HG03064 (cell line): ENCODE data around the gene LRMDA.
"Not testable (repeated sequence)": the region's sequence is repeated elsewhere in the genome, so short reads cannot be mapped to it uniquely, and the experiment has no call there.

Source experiments
- ATAC-seq: cut with Tn5 transposase; IDR thresholded peaks from one replicate; pipeline ENCODE4 v1.9.1; 2021; ENCODE audit warnings: low read depth; ENCODE audit not compliant: unreplicated experiment

LRMDA gene

DNA sequence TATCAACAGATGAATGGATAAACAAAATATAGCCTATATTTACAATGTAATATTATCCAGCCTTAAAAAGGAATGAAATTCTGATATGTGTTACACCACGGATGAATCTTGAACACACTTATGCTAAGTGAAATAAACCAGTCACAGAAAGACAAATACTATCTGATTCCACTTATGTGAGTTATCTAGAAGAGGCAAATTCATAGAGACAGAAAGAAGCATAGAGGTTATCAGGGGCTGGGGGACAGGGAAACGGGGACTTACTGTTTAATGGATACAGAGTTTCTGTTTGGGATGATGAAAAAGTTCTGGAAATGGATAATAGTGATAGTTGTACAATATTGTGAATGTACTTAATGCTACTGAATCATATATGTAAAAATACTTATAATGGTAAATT, 329.9 kb downstream of the LRMDA start:
- no peak for ATAC-seq

DNA sequence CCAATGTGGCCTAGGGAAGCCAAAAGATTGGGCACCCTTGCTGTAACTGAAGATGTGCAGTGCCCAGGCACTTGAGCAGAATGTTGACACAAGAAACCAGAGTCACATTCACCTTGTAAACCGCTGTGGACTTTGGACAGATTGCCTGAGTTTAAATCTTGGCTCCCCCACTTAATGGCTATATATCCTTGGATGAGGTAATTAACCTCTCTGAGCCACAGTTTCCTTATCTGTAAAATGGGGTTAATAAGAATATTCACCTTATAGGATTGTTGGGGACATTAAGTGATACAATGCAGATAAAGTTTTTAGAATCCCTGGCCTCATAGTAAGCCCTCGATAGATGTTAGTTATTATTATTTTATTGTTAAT, 331.0 kb downstream of the LRMDA start:
- no peak for ATAC-seq

DNA sequence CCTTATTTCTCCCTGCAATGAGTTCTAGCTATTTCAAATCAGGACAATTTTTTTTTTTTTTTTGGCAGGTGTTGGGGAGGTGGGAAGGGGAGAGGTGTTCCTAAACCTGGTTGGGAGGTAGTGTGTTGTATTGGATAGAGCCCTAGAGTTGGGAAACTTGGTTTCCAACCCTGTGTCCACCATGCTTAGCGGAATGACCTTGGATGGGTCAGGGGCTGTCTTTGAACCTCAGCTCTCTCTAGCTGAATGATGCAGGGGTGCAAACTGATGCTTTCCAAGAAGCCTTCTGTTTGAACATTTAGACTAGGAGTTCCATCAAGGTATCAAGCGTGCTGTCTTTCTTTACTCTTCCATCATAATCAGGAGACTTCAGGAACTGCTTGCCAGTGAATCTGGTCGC, 332.2 kb downstream of the LRMDA start:
- no peak for ATAC-seq

DNA sequence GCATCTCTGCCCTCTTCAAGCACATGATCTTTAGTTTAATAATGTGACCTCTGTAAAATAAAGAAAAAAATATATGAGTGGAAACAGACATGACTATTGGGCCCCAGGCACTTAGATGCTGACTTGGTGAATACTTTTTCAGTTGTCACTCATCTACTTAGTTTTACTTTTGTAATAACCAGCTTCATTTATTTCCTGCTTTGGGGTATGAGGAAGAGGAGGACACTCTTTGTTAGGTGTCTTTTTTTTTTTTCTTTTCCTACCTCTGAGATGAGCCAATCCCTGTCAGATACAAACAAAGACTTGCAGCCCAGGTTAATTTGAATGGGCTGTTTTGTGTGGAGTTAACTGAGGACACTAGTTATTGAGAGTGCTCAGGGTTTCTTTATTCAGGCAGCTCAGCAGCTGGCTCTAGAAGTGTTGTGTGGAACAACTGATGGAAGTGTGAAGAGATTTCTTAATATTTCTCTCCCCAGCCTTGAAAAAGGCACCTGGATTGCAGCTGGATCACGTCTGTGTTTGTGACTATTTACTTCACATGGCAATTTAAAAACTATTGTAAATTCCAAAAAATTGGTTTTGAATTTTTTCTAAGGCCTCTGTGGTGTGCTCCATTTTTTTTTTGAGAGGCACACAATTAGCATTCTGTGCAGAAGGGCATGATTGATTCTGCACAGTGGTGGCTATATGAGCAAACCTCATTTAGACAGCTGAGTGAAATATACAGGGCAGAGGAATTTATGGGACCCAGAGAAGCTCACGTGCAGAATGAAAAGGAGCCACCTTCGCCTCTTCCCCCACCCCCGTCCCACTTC, 333.8 kb downstream of the LRMDA start:
- ATAC-seq: no peak

DNA sequence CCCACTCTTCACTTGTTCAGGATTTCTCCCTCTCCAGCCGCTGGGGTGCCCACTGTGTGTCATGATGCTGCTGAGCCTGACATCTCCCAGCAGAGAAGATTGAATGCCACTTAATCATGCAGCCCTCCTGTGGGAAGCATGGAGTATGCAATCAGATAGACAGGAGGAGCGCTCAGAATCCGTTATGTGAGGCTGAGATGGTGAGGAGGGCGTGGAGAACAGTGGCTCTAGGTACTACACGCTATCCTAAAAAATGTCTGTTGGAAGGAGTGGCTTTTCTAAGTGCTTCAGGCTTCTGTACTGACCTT, 334.3 kb downstream of the LRMDA start:
- no peak for ATAC-seq

DNA sequence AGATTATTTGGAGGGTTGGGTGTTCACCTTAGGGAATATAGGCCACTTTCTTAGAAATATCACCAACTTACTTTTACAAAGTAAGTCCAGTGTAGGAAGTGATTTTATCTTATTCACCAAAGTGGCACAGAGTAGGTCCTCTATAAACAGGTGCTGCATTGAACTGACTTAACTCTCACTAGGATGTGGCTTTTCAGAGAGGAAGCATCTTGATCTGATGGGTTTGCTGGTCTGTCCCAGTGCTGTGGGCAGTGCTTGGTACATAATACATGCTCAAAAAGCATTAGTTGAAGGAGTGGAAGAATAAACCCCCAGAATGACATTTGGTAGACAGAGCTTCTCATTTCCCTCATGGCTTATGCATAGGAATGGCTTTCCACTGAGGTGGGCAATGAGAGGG, 334.7 kb downstream of the LRMDA start:
- ATAC-seq: no peak

DNA sequence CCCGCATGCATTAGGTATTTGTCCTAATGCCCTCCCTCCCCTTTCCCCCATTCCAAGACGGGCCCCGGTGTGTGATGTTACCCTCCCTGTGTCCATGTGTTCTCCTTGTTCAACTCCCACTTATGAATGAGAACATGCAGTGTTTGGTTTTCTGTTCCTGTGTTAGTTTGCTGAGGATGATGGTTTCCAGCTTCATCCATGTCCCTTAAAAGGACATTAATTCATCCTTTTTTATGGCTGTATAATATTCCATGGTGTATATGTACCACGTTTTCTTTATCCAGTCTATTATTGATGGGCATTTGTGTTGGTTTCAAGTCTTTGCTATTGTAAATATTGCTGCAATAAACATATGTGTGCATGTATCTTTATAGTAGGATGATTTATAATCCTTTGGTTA, 335.3 kb downstream of the LRMDA start:
- not testable (repeated sequence) for ATAC-seq

DNA sequence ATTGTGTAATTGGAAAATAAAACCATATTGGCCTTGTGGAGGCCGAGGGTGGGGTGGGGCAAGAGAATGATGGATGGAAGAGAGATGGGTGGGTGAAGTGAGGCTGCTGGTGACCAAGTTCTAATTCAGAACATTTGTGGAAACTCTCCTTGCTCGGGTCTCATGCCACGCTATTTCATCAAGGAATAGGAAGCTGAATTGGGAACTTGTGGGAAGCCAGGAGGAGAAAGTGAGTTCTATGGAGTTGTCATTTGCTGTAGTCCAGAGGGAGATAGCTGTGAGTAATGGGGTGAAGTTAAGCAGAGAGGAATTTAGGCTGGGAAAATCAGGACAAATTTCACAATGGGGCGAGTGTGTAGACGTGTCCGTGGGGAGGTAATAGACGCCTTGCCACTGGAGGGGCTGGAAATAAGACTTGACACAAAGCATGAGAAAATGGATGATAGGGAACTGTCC, 339.2 kb downstream of the LRMDA start:
- ATAC-seq: no peak

DNA sequence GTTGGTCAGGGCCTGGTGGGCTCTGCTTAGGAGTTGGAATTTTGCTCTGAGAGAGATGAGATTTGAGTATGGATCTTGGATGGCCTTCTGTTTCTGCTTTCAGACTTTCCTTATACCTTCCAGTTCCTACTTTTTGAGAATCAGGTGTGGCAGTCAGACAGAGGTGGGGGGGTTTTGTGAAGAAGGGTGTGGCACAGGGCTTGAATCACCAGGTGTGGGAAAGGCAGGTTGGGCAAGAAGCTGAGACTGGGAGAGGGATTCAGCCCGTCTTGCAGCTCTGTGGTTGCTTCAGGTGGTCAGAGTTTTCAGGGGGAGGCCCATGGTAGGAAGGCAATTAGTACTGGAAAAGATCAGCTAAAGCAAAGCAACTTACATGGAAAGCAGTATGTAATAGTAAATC, 340.2 kb downstream of the LRMDA start:
- no peak for ATAC-seq

DNA sequence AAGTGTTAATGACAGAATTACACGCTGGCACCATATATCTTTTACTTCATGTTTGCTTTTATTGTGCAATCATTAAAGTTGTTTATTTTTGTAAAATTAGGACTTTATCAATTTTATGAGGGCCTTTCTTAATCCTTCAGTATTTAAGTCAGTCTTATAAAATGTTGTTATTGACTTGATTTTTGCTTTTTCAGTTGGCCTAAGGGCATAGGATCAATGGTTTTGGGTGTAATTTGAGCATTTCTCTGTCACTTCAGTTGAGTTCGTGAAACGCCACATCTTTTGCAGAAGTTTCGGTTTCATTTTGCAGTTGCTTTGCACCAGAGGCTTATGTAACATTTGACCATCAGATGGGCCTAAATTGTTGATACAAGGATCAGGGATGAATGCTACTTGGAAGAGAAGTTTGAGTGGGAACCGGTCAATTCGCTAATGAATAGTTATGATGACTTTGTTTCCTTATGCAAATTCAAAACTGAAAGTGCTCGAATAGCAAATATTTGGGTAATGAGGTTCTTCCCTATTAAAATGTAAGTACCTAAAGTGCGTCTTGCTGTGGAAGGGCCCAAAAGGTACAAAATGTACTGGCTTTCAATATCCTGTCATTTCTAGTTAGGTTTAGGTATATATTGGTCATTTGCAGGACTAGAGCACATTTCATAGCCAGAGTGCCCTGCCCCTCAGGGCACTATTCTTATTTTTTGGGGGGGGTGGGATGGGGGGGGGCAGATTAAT, 340.9 kb downstream of the LRMDA start:
- peak; percentile 59 for ATAC-seq

DNA sequence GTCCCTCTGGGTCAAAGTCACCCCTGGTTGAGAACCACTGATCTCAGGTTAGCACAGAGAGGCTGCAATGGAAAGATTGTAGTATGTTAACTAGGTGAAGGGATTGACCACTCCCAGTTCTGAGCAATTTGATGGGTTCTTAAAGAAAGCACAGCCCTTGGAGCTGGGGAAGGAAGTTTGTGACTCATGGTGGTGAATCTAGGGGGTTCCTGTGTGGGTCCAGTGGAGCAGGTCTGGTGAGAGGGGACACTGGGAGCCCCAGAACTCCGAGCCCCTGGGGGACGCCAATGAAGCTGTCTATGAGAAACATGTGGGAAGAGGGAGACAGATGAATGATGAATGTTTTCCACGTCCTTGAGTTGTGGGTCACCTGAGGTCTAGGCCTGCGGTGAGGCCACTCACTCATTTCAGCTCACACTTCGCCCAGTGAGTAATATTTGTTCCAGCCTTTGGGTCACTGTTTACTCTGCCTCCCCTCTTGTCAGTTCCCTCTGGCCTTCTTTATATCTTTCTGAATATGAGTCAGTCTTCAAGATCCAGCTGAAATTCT, 341.9 kb downstream of the LRMDA start:
- no peak for ATAC-seq

DNA sequence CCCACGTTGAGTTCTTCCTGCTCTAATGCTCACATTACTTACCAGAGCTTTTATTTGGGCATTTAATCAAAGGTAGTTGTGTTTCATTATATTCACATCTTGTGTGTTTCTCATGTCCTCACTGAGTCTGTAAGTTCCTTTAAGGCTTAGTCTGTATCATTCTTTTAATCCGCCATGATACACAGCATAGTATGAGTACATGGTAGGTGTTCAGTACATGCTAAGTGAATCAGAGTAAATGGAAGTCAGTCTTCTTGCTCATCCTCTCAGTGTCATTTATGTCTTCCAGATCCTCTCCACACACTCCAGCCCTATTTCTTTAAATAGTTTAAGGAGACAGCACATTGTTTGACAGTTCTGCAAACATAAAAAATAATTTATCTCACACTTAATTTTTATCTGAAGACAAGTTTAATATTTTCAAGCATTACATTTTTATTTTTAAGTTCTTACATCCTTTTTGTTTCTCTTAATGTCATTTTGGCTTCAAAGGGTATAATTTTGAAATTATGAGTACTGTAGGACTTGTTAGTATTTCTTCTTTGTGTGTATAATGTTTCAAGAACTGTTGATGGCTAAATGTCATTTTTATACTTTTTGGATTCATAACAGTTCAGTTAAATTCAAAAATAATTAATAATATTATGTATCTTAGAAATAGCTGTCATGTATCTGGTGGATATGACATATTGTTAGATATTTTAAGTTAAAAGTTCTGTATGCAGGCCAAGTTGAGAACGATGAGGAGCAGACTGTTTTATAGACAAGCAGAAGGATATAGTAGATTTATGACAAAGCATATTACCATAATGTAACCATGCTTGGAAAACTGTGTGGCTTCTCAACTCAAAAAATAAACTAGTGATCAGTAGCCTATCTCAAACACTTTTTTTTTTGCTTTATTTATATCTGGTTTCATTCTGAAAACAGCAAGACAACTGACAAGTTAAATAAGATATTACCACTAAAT, 342.7 kb downstream of the LRMDA start:
- ATAC-seq: no peak

DNA sequence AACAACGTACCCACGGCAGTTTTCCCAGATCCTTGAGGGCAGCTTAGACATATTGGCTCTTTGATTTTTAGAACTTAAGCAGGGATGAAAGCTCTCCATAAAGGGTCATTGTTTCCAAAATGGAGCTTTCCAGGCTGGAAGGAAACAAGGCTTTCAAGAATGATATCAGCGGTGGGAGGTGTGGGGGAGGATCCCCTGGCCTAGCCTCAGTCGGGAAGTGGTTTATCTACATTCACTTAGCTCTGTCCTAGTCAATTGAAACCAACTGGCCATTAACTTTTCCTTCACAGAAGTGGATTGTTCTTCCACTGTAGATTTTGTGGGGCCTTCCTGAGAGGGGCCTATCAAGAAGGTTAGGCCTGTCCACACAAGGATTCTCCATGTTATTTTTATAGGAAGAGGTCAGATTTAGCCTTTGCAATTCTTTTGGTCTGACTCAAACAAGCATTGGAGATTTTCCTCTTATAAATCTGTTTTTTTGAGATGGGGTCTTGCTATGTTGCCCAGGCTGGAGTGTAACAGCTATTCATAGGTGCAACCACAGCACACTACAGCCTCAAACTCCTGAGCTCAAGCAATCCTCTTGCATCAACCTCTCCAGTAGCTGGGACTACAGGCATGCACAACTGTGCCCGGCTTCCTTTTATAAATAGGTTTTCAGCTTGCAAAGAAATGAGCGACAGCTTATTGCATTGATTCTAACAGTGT, 343.5 kb downstream of the LRMDA start:
- no peak for ATAC-seq

DNA sequence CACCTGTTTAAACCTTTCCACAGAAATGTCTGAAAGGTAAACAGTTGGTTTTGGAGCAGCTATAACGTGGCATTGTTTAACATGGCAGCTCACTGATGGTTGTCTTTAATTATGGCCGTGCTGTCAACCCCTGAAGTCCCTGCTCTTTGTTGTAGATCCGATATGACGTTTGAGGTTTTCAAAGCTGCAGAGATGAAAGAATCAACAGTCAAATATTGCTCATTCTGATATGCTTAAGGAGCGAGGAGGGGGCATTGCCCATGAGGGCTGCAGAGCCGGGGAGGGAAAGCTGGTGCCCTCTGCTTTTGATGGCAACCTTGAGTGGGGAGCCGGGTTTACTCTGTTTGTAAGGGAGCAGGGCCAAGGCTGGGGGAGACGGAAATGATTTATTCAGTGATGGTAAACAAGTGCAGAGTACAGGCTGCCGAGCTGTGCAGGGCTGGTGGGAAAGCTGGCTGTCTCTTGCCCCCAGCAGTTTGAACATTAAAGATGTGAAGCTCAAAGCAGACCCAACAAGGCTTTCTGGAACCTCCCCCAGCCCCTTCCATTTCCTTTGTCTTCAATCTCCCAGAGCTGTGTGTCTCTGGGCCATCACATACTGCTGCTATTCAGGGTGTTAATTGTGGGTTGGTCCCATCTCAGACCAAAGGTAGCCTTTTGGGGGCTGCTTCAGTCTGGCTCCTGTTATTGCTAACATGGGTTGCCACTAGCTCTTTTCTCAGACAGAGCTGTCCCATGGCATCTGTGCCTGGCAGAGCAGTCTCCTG, 345.5 kb downstream of the LRMDA start:
- ATAC-seq: no peak

DNA sequence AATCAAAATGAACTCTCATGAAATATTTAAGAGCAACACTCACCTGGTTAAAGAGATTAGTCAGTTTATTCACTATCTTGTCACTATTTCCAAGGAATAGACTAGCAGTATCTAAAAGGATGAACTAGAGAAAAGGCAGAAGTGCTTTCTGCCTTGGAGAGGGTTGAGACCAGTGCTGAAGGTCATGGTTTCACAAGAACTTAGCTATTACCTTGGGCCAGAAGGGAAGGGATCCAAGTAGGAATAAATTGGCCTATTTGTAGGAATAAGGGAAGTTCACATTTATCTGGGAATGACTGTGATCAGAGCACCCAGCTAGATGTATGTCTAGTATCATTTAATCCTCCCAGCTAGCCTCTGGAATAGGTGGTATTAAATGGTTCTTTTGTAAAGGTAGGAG, 347.2 kb downstream of the LRMDA start:
- ATAC-seq: no peak

DNA sequence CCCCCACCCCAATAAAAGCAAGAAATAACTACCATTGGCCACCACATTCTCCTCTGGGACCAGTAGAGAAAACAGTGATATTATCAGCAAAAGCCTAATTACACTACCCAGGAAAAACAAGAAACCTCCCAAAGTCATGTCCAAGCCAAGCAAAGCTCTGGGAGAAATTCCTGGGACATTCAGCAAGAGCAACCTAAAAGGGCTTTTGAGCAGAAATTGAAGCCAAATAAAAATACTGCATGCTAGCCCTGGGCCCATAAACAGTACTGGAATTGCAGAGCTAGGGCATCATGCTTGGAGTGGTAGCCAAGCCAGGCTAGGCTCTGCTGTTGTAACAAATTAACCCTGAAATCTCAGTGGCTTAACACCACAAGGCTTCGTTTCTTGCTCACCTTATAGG, 347.9 kb downstream of the LRMDA start:
- no peak for ATAC-seq

DNA sequence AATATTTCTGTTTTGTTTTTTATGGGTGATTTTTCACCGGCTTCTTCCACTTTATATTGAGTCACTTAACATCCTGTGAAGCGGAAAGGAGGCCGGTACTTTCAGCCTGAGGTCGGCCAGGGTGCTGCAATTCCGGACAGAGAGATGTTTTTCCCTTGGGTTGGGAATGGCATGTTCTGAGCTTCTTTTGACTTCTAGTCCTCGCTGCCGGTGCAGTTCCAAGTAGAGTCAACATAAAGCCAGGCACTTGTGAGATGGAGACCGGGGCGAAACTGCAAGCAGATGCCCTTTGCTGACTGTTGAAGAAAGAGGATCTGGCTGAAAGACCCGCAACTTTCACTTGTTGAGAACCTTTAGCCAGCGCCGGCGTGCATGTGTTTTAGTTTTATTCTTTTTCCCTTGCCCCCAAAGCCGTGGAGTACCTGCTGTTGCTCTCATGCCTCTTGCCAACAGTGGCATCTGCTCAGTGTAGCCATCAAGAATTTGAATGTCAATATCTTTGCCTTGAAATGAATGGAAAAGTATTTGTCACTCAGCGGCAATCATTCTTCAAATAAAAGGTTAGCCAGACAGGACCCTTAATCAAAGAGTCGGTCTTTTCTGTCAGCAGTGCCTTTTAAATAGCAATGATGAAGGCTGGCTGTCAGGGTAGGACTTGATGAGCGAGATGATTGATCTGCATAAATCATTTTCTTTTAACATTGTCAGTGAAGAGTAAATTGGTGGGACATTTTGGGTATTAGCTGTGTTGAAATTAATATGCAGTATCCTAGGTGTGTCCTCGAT, 351.2 kb downstream of the LRMDA start:
- no peak for ATAC-seq

DNA sequence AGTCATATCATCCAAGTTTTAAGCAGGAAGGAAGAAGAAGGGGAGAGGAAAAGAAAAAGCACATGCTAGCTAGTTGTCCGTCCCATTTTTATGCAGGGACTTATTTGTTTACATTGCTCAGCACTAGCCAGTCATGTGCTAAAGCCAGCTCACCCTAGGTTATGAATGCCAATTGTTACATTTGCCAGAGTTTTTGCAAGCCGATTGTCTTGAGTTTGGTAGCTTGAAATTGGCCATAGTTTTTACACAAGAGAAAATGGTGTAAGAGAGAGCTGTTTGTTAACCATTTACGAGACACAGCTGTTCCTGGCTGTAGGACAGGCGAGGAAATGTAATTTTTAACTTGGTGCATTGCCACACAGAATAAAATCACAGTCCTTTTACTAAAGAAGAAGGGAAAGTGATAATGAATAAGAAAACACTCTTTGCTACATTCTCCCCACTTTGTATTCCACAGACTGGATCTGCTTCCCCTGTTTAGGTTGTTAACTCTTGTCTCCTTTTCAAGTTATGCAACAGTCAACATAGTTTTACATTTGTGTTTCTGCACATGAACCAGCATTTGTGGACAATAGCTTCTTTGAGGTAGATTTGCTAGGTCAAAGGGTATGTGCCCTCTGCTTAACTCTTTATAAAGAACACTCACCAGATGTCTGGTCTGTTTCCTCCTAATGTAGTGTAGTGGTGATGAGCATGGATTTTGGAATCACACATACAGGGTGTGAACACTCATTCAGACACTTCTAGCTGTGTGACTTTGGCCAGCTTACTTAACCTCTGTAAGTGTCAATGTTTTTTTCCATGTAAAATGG, 357.2 kb downstream of the LRMDA start:
- ATAC-seq: no peak
